ENCODE measurements around the gene CAPN12. TPM values are rescaled to one million over a fixed set of nuclear protein-coding genes. Genes with fewer than 3 reads are reported as not detected.

Gene CAPN12
- total and polyA plus RNA-seq, 10 of the 15 experiments (the other 5 are each of a cell fraction or from before 2014, with no cell fraction given), result 0.64 to 4.6 (median 2.0) TPM

- TF ChIP-seq SUPT20H (IDR thresholded peaks at IDR 0.05; ENCODE audit: borderline replicate concordance, control insufficient read depth, low read depth, low read length) (no peak), ETV6 (conservative IDR thresholded peaks at IDR 0.05 in 1 of 2, IDR thresholded peaks at IDR 0.05 in 1 of 2; ENCODE audit: borderline replicate concordance in 1 of 2, low read depth in 1 of 2) (no peak), SIX5 (IDR thresholded peaks at IDR 0.05; ENCODE audit: low read depth, low read length, severe bottlenecking) (no peak)
These were observed 56.4 kb downstream of the CAPN12 start (continued) for GRCh38 chr19:38687837-38688378.

- FAIRE-seq (no peak), DNase-seq (ENCODE audit: low read depth, low spot score) (peak; percentile 53), ATAC-seq (peak; percentile 67)
- ChIA-PET CTCF (interaction anchor here (0.6 to 1.8 kb wide), 4 partner anchors 39 to 420 kb away, joined by 3 to 6 read pairs (median 4); partner anchors contain the start of gene ACTN4), RAD21 (ENCODE audit: unreplicated experiment) (interaction anchor here (0.6 to 1.5 kb wide), 6 partner anchors 39 to 284 kb away, joined by 3 to 4 read pairs (median 4); partner anchors contain the start of genes ACTN4, EIF3K and FAM98C), SMC1A (ENCODE audit: uncharacterized antibody, unreplicated experiment) (interaction anchor here (0.5 to 1.7 kb wide), 6 partner anchors 16 to 158 kb away, joined by 3 to 9 read pairs (median 4); partner anchors contain the start of gene ACTN4), POLR2A (interaction anchor here (0.6 to 1.7 kb wide), 5 partner anchors 30 to 312 kb away, joined by 3 to 8 read pairs (median 7); partner anchors contain the start of genes ACTN4, EIF3K and PSMD8)
- BruUV-seq (replicated peaks), result no TSS peak
- Histone ChIP-seq H3K27me3 (replicated peaks in 1 of 2; ENCODE audit: control insufficient read depth in 2 of 2, insufficient read depth in 2 of 2, low read length in 1 of 2) (no peaks in the 10 kb centered on the region), H3K9me3 (replicated peaks; ENCODE audit: control insufficient read depth, insufficient read depth, low read length) (no peaks in the 10 kb centered on the region), H4K20me1 (ENCODE audit: control insufficient read depth, insufficient read depth) (no peaks in the 10 kb centered on the region; the same call in 1 of the 2 replicates), H2AFZ (ENCODE audit: control insufficient read depth, low read depth, low read length) (no peak overlapping the region), H3K4me1 (ENCODE audit: control insufficient read depth, insufficient read depth, low read length) (peaks cover 49% of the 10 kb centered on the region), H3K79me2 (ENCODE audit: control insufficient read depth, insufficient read depth, low read length) (peaks cover 67% of the 10 kb centered on the region), H3K4me3 (peak overlapping the region; percentile 12; the same call in 1 of the 2 replicates), H3K9ac (ENCODE audit: control insufficient read depth, insufficient read depth, low read length) (peak overlapping the region; percentile 13; the same call in 1 of the 2 replicates), H3K4me2 (ENCODE audit: control insufficient read depth, insufficient read depth) (peak overlapping the region; percentile 19), H3K36me3 (ENCODE audit: control insufficient read depth in 2 of 2, insufficient read depth in 2 of 2, low read length in 1 of 2) (peaks cover 0 to 7% of the 10 kb centered on the region in 2 experiments; a peak in 2 of 4 replicates), H3K27ac (ENCODE audit: control insufficient read depth, insufficient read depth) (peak overlapping the region; percentile 70)
- in situ Hi-C loops (cut with MboI) (no loop called here), intact Hi-C loops (cut with micrococcal nuclease; ENCODE audit: unreplicated experiment) (loop anchor here (5.0 kb wide), 1 partner anchor 39 kb away; the partner anchor contains the start of gene ACTN4)
- 9% methylated on average over 5 of the region's 5 CpGs for WGBS (ENCODE audit: insufficient coverage, insufficient replicate concordance, low lambda C conversion rate, missing lambda C conversion rate)
- no peak for TF ChIP-seq SREBF1 (IDR thresholded peaks at IDR 0.05; ENCODE audit: low read length)
- TF ChIP-seq ZBTB11 (CRISPR knock-in tag; IDR thresholded peaks at IDR 0.05), result no peak
- TF ChIP-seq EED (IDR thresholded peaks at IDR 0.05; ENCODE audit: low read depth), result peak; percentile 61
- no peak for TF ChIP-seq SP1 (IDR thresholded peaks at IDR 0.05; ENCODE audit: low read depth, low read length)
- no peak for TF ChIP-seq RELA (IDR thresholded peaks at IDR 0.05; ENCODE audit: borderline replicate concordance, partially characterized antibody)
- TF ChIP-seq POLR2A (IDR thresholded peaks at IDR 0.05; ENCODE audit: low read depth, low read length), result peak; percentile 61
- no peak for TF ChIP-seq EZH2 (IDR thresholded peaks at IDR 0.05; ENCODE audit: borderline replicate concordance, control insufficient read depth, low read depth, low read length)
- no peak for TF ChIP-seq ZNF384 (IDR thresholded peaks at IDR 0.05; ENCODE audit: borderline replicate concordance, low read depth, low read length)
- no peak for TF ChIP-seq BMI1 (IDR thresholded peaks at IDR 0.05; ENCODE audit: borderline replicate concordance)
- TF ChIP-seq GATAD2B (conservative IDR thresholded peaks at IDR 0.05; ENCODE audit: low read depth), result no peak
- TF ChIP-seq RFX5 (IDR thresholded peaks at IDR 0.05; ENCODE audit: low read depth, low read length), result no peak
- TF ChIP-seq CHD1 (IDR thresholded peaks at IDR 0.05; ENCODE audit: low read depth, low read length), result no peak
- no peak for TF ChIP-seq SMARCA5 (IDR thresholded peaks at IDR 0.05)
- no peak for TF ChIP-seq SMAD1 (IDR thresholded peaks at IDR 0.05; ENCODE audit: low read depth, partially characterized antibody)
- no peak for TF ChIP-seq SREBF2 (IDR thresholded peaks at IDR 0.05; ENCODE audit: low read length)
- TF ChIP-seq WRNIP1 (IDR thresholded peaks at IDR 0.05; ENCODE audit: borderline replicate concordance, low read depth, low read length), result no peak
- no peak for TF ChIP-seq SUPT20H (IDR thresholded peaks at IDR 0.05; ENCODE audit: borderline replicate concordance, control insufficient read depth, low read depth, low read length)
- no peak for TF ChIP-seq POU2F2 (IDR thresholded peaks at IDR 0.05; ENCODE audit: borderline replicate concordance, low read depth, low read length)
- no peak for TF ChIP-seq ZNF24 (IDR thresholded peaks at IDR 0.05)
These were observed 57.8 kb downstream of the CAPN12 start for GRCh38 chr19:38686530-38686888.

All from GM12878 (cell line).